ENCODE measurements around the gene GAPT. TPM values are rescaled to one million over a fixed set of nuclear protein-coding genes. Genes with fewer than 3 reads are reported as not detected.

The GAPT gene
- total RNA-seq, 1 donor from 2014 or later, result 39.8 TPM

- CTCF ChIA-PET, result interaction anchor here (0.8 to 6.6 kb wide), 3 partner anchors 679 to 1159 kb away, joined by 3 to 81 read pairs (median 54); no protein-coding TSS in a partner anchor
- Mint-ChIP-seq H3K36me3 (ENCODE audit: low read depth) (peaks cover 25% of the 10 kb centered on the region), H3K4me1 (peaks cover 16% of the 10 kb centered on the region), H3K27me3 (no peaks in the 10 kb centered on the region), H3K4me3 (peak overlapping the region; percentile 89), H3K9me3 (no peaks in the 10 kb centered on the region), H3K27ac (no peak overlapping the region)
- ATAC-seq (ENCODE audit: low read depth) (no peak), DNase-seq (no peak)
- intact Hi-C loops (cut with micrococcal nuclease), result no loop called here
- POLR2A ChIA-PET, result interaction anchor here (0.5 kb wide), 1 partner anchor 661 kb away, joined by 3 read pairs; no protein-coding TSS in a partner anchor
- no peak for TF ChIP-seq CTCF (IDR thresholded peaks at IDR 0.05)
These were observed 33.0 kb upstream of the GAPT start for GRCh38 chr5:58458141-58458742.

- peaks cover 23% of the 10 kb centered on the region for H3K36me3 Mint-ChIP-seq (ENCODE audit: low read depth)
- intact Hi-C loops (cut with micrococcal nuclease), result loop anchor here (1.0 kb wide), 1 partner anchor 1506 kb away; the partner anchor contains the start of gene MIER3
- H3K27ac Mint-ChIP-seq, result no peak overlapping the region
- peaks cover 16% of the 10 kb centered on the region for H3K4me1 Mint-ChIP-seq
- no peaks in the 10 kb centered on the region for H3K27me3 Mint-ChIP-seq
- TF ChIP-seq CTCF (IDR thresholded peaks at IDR 0.05), result no peak
- ATAC-seq (ENCODE audit: low read depth), result no peak
- DNase-seq, result no peak
- POLR2A ChIA-PET, result interaction anchor here (0.5 to 1.6 kb wide), 4 partner anchors 17 to 661 kb away, joined by 3 to 4 read pairs (median 3); partner anchors contain the start of gene RAB3C
- CTCF ChIA-PET, result interaction anchor here (0.8 to 6.6 kb wide), 4 partner anchors 49 to 1160 kb away, joined by 3 to 81 read pairs (median 29); no protein-coding TSS in a partner anchor
- no peaks in the 10 kb centered on the region for H3K9me3 Mint-ChIP-seq
- H3K4me3 Mint-ChIP-seq, result peak overlapping the region; percentile 89
These were observed 32.5 kb upstream of the GAPT start for GRCh38 chr5:58458743-58459145.

- TF ChIP-seq CTCF (IDR thresholded peaks at IDR 0.05), result no peak
- intact Hi-C loops (cut with micrococcal nuclease), result loop anchor here (1.0 to 5.0 kb wide), 13 partner anchors 31 to 1558 kb away; partner anchors contain the start of gene MIER3
- DNase-seq, result no peak
- H3K27ac Mint-ChIP-seq, result peak overlapping the region; percentile 70
- ChIA-PET CTCF (interaction anchor here (0.8 to 6.6 kb wide), 8 partner anchors 11 to 1190 kb away, joined by 3 to 81 read pairs (median 4); no protein-coding TSS in a partner anchor), POLR2A (interaction anchor here (0.8 to 2.0 kb wide), 6 partner anchors 17 to 1550 kb away, joined by 3 to 7 read pairs (median 4); partner anchors contain the start of genes GAPT, RAB3C and SETD9)
- H3K27me3 Mint-ChIP-seq, result no peaks in the 10 kb centered on the region
- peaks cover 19% of the 10 kb centered on the region for H3K36me3 Mint-ChIP-seq (ENCODE audit: low read depth)
- no peaks in the 10 kb centered on the region for H3K9me3 Mint-ChIP-seq
- peak overlapping the region; percentile 89 for H3K4me3 Mint-ChIP-seq
- ATAC-seq (ENCODE audit: low read depth), result no peak
- peaks cover 16% of the 10 kb centered on the region for H3K4me1 Mint-ChIP-seq
These were observed 31.9 kb upstream of the GAPT start for GRCh38 chr5:58459146-58460001.

- intact Hi-C loops (cut with micrococcal nuclease), result loop anchor here (1.0 to 5.0 kb wide), 12 partner anchors 30 to 1559 kb away; no protein-coding TSS in a partner anchor
- TF ChIP-seq CTCF (IDR thresholded peaks at IDR 0.05), result no peak
- peaks cover 12% of the 10 kb centered on the region for H3K36me3 Mint-ChIP-seq (ENCODE audit: low read depth)
- peak within 1 kb of the TSS; percentile 89 for H3K4me3 Mint-ChIP-seq
- ATAC-seq (ENCODE audit: low read depth) (peak; percentile 81), DNase-seq (peak; percentile 97)
- CTCF ChIA-PET, result interaction anchor here (1.0 to 6.6 kb wide), 19 partner anchors 10 to 1191 kb away, joined by 3 to 81 read pairs (median 5); partner anchors contain the start of gene RAB3C
- no peaks in the 10 kb centered on the region for H3K9me3 Mint-ChIP-seq
- peaks cover 16% of the 10 kb centered on the region for H3K4me1 Mint-ChIP-seq
- peak within 1 kb of the TSS; percentile 83 for H3K27ac Mint-ChIP-seq
- POLR2A ChIA-PET, result interaction anchor here (0.8 to 2.0 kb wide), 8 partner anchors 26 to 1551 kb away, joined by 3 to 7 read pairs (median 4); partner anchors contain the start of genes GAPT, RAB3C and SETD9
- no peaks in the 10 kb centered on the region for H3K27me3 Mint-ChIP-seq
These were observed 31.1 kb upstream of the GAPT start, which contains the start of gene PLK2 for GRCh38 chr5:58460002-58460731. PLK2 (minus strand) TSS chr5:58460086; CDS start chr5:58459959, 127 bp downstream.

Data from activated B cell treated with CpG ODN at 0.5 μM for 24 hours (primary cell).